IPS-18a (cell line): ENCODE measurements around the gene FOLR1.
"Not testable (repeated sequence)": the region's sequence is repeated elsewhere in the genome, so short reads cannot be mapped to it uniquely, and the experiment has no call there.

Experiments used
- H3K27ac ChIP-seq: one replicate; pipeline ENCODE4 v1.5.1; 2013; ENCODE audit warnings: low read length
- H3K27me3 ChIP-seq: one replicate; pipeline ENCODE4 v1.6.1; 2013; ENCODE audit warnings: mild to moderate bottlenecking, low read length; ENCODE audit not compliant: control insufficient read depth, insufficient read depth
- H3K36me3 ChIP-seq: one replicate; pipeline ENCODE4 v1.6.1; 2013; ENCODE audit warnings: low read depth, low read length; ENCODE audit not compliant: control insufficient read depth
- H3K4me1 ChIP-seq: one replicate; pipeline ENCODE4 v1.6.1; 2013; ENCODE audit warnings: low read depth, low read length; ENCODE audit not compliant: control insufficient read depth
- H3K4me3 ChIP-seq: one replicate; pipeline ENCODE4 v1.5.1; 2013; ENCODE audit warnings: low read length
- H3K9ac ChIP-seq: one replicate; pipeline ENCODE4 v1.6.1; 2013; ENCODE audit warnings: mild to moderate bottlenecking, low read length, moderate library complexity
- H3K9me3 ChIP-seq: one replicate; pipeline ENCODE4 v1.6.1; 2013; ENCODE audit warnings: low read depth, low read length; ENCODE audit not compliant: control insufficient read depth

The FOLR1 gene

DNA sequence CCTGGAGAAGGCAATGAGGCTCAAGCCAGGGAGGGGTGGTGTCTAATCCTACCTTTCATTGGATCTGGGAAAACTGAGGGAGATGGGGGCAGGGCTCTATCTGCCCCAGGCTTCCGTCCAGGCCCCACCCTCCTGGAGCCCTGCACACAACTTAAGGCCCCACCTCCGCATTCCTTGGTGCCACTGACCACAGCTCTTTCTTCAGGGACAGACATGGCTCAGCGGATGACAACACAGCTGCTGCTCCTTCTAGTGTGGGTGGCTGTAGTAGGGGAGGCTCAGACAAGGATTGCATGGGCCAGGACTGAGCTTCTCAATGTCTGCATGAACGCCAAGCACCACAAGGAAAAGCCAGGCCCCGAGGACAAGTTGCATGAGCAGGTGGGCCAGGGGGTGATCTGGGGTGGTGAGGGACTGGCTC is at the start of gene FOLR1:
TSS of gene FOLR1 (plus strand) at position 180 of the 421 bp plus-strand sequence. CDS start at position 214, 34 bp downstream.
- Histone ChIP-seq H3K4me1 (peaks cover 5% of the 10 kb centered on the region), H3K27me3 (no peaks in the 10 kb centered on the region), H3K9me3 (no peaks in the 10 kb centered on the region), H3K9ac (no peak within 1 kb of the TSS), H3K36me3 (no peaks in the 10 kb centered on the region), H3K27ac (no peak within 1 kb of the TSS), H3K4me3 (no peak within 1 kb of the TSS)

DNA sequence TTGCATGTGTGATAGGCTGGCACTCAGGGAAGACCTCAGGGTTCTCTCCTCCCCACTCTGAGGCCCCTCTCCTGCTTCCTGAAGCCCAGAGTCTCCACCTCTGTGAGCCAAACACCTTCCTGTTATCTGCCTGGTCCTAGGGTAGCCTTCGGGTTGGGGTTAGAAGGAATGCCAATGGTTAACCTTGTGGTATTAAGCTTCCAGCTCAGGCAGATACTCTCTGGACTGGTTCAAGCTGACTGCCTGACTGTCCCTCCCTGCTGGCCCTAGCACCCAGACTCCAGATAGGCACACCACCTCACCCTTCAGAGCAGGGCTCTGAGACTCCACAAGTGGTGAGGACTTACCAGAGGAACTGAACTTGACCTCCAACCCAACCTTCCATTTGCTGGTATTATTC is 49.4 kb upstream of the FOLR1 start:
- not testable (repeated sequence) for H3K9ac ChIP-seq, H3K27ac ChIP-seq, H3K4me1 ChIP-seq

DNA sequence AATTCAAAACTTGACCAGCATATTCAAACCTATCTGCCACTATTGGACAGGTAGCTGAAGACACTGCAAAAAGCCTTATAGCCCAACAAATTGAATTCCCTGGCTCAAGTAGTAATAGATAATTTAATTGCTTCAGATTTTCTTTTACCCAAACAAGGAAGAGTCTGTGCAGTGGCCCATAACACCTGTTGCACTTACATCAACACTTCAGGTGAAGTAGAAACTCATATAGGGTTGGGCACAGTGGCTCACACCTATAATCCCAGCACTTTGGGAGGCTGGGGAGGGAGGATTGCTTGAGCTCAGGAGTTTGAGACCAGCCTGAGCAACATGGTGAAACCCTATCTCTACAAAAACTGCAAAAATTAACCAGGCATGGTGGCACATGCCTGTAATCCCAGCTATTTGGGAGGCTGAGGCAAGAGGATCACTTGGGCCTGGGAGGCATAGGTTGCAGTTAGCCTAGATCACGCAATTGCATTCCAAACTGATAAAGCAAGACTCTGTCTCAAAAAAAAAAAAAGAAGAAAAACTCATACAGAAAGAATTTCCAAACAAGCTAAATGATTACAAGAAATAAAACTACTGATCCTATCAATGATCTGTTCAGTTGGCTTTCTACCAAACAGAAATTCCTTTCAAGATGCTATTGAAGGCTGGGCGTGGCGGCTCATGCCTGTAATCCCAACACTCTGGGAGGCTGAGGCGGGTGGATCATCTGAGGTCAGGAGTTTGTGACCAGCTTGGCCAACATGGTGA is 47.0 kb upstream of the FOLR1 start:
- Histone ChIP-seq H3K27ac (no peak overlapping the region), H3K4me3 (no peak overlapping the region), H3K9ac (no peak overlapping the region), H3K9me3 (no peaks in the 10 kb centered on the region), H3K27me3 (peaks cover 3% of the 10 kb centered on the region), H3K36me3 (no peaks in the 10 kb centered on the region), H3K4me1 (peaks cover 5% of the 10 kb centered on the region)

More for the DNA sequence above, 49.4 kb upstream of the FOLR1 start:
- not testable (repeated sequence) for H3K36me3 ChIP-seq, H3K4me3 ChIP-seq, H3K27me3 ChIP-seq, H3K9me3 ChIP-seq

DNA sequence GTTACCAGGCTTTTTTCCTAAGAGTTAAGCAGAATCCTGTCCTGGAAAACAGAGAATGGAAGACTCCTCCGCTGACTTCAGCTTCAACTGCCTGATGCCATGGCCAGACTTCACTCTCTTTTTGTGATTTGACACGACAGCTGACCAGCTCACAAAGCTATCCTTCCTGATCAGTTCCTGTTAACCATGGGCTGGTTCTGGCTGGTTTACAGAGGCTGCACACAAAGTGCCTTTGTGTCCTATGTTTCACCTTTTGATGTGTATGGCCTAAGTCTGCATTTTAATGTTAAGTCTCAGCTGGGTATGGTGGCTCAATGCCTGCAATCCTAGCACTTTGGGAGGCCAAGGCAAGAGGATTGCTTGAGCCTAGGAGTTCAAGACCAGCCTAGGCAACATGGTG is 45.3 kb upstream of the FOLR1 start:
- H3K27ac ChIP-seq: no peak overlapping the region
- no peaks in the 10 kb centered on the region for H3K4me1 ChIP-seq
- no peaks in the 10 kb centered on the region for H3K36me3 ChIP-seq
- no peak overlapping the region for H3K4me3 ChIP-seq
- H3K9ac ChIP-seq: no peak overlapping the region
- no peaks in the 10 kb centered on the region for H3K27me3 ChIP-seq
- H3K9me3 ChIP-seq: no peaks in the 10 kb centered on the region

DNA sequence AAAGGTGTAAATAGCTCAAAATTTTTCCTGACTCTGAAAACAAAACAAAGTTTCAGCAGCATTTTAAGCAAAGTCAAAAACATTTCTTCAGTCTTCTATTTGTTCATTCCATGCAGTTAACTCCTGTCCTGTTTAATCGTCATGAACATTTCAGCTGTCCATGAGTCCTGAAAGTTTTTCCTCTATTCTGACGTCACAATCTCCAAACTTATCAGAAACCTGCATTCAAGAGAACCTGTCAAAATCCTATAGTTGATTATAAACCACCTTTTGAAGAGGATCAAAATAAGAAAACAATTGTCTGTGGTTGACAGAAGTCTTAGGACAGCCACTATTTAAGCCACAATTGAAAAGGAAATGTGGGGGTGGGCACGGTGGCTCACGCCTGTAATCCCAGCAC is 41.1 kb upstream of the FOLR1 start:
- Histone ChIP-seq H3K4me3 (no peak overlapping the region), H3K9me3 (no peaks in the 10 kb centered on the region), H3K27ac (no peak overlapping the region), H3K4me1 (no peaks in the 10 kb centered on the region), H3K36me3 (no peaks in the 10 kb centered on the region), H3K9ac (no peak overlapping the region), H3K27me3 (no peaks in the 10 kb centered on the region)

DNA sequence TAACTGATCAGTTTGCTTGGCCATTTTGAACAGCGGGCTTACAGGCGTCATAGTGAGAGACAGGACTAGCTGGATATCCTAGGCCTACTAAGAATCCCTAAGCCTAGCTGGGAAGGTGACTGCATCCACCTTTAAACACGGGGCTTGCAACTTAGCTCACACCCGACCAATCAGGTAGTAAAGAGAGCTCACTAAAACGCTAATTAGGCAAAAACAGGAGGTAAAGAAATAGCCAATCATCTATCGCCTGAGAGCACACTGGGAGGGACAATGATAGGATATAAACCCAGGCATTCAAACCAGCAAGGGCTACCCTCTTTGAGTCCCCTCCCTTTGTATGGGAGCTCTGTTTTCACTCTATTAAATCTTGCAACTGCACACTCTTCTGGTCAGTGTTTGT is 38.1 kb upstream of the FOLR1 start:
- H3K9me3 ChIP-seq, H3K4me3 ChIP-seq, H3K9ac ChIP-seq, H3K27ac ChIP-seq, H3K36me3 ChIP-seq, H3K4me1 ChIP-seq, H3K27me3 ChIP-seq: not testable (repeated sequence)

DNA sequence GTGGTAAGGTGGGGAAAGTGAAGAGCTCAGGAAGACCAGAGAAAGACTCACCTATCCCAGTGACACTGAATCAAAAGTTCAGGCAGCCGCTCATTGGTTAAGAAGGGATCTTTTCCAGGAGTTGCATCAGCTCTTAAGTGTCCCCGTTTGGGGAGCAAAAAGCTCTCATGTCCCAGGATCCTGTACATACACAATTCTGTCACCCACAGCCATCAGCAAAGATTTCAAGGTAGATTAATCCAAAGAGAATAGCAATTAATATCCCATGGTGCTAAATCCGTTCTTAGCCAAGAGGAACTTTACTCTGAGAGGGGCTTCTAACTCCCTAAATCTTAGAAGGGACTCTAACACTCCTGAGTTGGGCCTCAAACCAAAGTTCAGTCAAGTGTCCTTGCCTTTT is 37.1 kb upstream of the FOLR1 start:
- no peaks in the 10 kb centered on the region for H3K27me3 ChIP-seq

DNA sequence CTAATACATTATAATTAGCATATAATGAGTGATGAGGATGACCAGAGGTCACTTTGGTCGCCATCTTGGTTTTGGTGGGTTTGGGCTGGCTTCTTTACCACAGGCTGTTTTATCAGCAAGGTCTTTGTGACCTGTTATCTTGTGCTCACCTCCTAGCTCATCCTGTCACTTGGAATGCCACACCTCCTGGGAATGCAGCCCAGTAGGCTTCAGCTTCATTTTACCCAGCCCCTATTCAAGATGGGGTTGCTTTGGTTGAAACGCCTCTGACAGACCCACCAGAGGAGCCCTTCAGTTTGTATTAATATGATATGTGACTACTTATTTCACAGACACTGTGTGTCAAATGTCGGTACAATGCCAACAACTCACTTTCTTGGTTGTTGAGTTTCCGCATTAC is 36.2 kb upstream of the FOLR1 start:
- no peaks in the 10 kb centered on the region for H3K36me3 ChIP-seq
- no peaks in the 10 kb centered on the region for H3K9me3 ChIP-seq
- no peak overlapping the region for H3K4me3 ChIP-seq
- H3K9ac ChIP-seq: no peak overlapping the region
- H3K27ac ChIP-seq: no peak overlapping the region
- no peaks in the 10 kb centered on the region for H3K4me1 ChIP-seq
- H3K27me3 ChIP-seq: no peaks in the 10 kb centered on the region

More for the DNA sequence above, 37.1 kb upstream of the FOLR1 start:
- H3K9me3 ChIP-seq: no peaks in the 10 kb centered on the region
- no peak overlapping the region for H3K27ac ChIP-seq
- no peak overlapping the region for H3K9ac ChIP-seq
- H3K4me3 ChIP-seq: no peak overlapping the region
- no peaks in the 10 kb centered on the region for H3K4me1 ChIP-seq
- no peaks in the 10 kb centered on the region for H3K36me3 ChIP-seq

DNA sequence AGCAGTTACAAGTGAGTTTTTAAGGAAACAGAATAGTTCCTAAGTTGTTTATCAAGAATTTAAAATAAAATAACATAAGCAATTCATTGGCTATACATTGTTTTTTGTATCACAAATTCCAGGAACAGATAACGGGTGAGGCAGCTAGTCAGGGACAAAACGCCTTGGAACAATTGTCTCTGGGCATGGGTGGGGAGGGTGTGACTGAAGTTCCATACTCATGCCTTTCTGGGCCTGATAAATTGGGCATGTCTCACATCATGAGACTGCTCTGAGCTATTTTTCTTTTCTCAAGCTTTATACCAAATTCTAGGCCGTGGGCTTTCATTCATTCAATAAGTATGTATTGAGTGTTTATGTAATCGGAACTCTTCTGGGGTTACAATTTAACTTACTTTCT is 34.8 kb upstream of the FOLR1 start:
- Histone ChIP-seq H3K27ac (no peak overlapping the region), H3K36me3 (no peaks in the 10 kb centered on the region), H3K4me3 (no peak overlapping the region), H3K27me3 (no peaks in the 10 kb centered on the region), H3K9ac (no peak overlapping the region), H3K4me1 (no peaks in the 10 kb centered on the region), H3K9me3 (no peaks in the 10 kb centered on the region)

DNA sequence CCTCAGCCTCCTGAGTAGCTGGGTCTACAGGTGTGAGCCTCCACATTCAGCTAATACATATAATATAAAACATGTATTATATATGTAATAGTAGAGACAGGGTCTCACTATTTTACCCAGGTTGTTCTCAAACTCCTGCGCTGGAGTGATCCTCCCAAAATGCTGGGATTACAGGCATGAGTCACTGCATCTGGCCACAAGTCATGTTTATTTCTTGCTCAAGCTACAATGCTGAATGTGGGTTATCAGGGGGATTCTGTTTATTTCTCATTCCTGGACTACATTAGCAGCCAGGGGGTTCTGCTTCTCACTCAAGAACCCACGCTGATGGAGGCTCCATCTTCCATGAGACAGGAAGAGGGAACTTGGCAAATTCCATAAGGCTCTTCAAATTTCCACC is 31.6 kb upstream of the FOLR1 start:
- Histone ChIP-seq H3K27me3 (no peaks in the 10 kb centered on the region), H3K9ac (no peak overlapping the region), H3K36me3 (no peaks in the 10 kb centered on the region), H3K4me3 (no peak overlapping the region), H3K4me1 (no peaks in the 10 kb centered on the region), H3K9me3 (no peaks in the 10 kb centered on the region), H3K27ac (no peak overlapping the region)

DNA sequence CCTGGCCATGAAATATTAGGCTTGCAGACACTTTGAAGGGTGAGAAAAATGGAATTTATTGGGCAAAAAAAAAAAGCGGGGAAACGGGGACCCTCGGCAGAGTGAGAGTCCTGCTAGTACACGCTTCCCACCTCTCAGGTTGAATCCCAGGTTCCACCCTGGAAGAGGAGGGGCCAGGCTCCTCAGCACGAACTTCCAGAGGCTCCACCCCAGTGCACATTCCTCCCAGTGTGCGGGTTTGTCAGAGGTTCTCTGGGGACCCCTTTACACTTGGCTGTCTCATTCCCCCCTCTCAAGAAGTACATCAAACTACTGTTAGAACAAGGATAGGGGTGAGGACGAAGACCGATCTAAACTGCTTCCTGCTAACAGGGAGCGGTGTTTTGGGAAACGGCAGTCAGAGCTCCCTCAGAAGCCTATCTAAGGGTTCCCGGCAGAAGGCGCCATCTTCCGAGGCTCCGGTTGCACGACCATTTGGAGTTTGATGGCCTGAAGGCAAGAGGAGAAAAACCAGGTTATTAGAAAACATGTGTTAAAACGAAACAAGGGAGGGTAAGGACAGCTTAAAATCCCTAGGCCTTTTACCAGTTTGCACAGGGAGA is 28.9 kb upstream of the FOLR1 start:
- Histone ChIP-seq H3K9ac (no peak overlapping the region), H3K4me3 (no peak overlapping the region), H3K27ac (no peak overlapping the region), H3K36me3 (no peaks in the 10 kb centered on the region), H3K27me3 (no peaks in the 10 kb centered on the region), H3K9me3 (peaks cover 6% of the 10 kb centered on the region), H3K4me1 (no peaks in the 10 kb centered on the region)

DNA sequence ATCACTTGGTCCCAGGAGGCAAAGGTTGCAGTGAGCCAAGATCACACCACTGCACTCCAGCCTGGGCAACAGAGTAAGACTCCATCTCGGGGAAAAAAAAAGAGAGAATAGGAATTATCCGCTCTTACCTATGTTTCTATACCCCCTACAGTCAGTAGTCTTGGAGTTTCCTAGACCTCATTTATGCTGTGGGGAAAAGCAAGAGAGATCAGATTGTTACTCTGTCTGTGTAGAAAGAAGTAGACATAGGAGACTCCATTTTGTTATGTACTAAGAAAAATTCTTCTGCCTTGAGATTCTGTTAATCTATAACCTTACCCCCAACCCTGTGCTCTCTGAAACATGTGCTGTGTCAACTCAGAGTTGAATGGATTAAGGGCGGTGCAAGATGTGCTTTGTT is 27.8 kb upstream of the FOLR1 start:
- H3K36me3 ChIP-seq, H3K27ac ChIP-seq, H3K4me1 ChIP-seq, H3K9ac ChIP-seq, H3K27me3 ChIP-seq, H3K9me3 ChIP-seq, H3K4me3 ChIP-seq: not testable (repeated sequence)
